Measurements from ENCODE around the gene SLC25A5.
A peak's percentile ranks its signal among the peaks of the same experiment; 100 is the strongest.

DNA sequence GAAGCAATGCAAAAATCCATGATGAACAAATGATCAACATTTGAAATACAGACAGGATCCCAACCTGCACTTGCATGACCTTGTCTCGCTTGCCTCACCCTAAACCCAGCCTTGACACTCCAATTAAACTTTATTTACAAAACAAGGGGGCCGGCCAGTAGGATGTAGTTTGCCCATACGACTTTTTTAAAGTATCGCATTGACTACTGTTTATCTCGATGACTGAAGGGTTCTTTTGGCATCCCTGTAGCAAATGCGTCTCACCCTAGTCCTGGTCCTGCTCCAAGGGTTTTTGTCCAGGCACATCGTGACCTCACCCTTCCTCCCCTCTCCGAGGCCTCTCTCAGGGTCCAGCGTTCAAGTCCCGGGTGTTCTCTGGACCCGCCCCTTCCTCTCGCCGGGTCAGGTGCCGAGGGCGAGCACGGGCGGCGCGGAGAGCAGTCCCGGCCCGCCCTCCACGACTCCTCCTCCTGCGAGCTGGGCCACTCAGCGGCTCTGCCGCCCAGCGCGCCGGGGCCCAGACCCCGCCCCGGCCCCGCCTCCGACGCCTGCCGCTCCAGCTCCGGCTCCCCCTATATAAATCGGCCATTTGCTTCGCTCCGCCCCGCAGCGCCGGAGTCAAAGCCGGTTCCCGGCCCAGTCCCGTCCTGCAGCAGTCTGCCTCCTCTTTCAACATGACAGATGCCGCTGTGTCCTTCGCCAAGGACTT, at the start of gene SLC25A5:
- TF ChIP-seq, protein P1, sequence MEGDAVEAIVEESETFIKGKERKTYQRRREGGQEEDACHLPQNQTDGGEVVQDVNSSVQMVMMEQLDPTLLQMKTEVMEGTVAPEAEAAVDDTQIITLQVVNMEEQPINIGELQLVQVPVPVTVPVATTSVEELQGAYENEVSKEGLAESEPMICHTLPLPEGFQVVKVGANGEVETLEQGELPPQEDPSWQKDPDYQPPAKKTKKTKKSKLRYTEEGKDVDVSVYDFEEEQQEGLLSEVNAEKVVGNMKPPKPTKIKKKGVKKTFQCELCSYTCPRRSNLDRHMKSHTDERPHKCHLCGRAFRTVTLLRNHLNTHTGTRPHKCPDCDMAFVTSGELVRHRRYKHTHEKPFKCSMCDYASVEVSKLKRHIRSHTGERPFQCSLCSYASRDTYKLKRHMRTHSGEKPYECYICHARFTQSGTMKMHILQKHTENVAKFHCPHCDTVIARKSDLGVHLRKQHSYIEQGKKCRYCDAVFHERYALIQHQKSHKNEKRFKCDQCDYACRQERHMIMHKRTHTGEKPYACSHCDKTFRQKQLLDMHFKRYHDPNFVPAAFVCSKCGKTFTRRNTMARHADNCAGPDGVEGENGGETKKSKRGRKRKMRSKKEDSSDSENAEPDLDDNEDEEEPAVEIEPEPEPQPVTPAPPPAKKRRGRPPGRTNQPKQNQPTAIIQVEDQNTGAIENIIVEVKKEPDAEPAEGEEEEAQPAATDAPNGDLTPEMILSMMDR (conservative IDR thresholded peaks at IDR 0.05; ENCODE audit: low read depth in 2 of 2), result no peak
- no peak for TF ChIP-seq ZNF114 (CRISPR knock-in tag; IDR thresholded peaks at IDR 0.05)
- TF ChIP-seq EZH2 (IDR thresholded peaks at IDR 0.05; ENCODE audit: low read depth, unreplicated experiment), result no peak
- TF ChIP-seq, protein P2, sequence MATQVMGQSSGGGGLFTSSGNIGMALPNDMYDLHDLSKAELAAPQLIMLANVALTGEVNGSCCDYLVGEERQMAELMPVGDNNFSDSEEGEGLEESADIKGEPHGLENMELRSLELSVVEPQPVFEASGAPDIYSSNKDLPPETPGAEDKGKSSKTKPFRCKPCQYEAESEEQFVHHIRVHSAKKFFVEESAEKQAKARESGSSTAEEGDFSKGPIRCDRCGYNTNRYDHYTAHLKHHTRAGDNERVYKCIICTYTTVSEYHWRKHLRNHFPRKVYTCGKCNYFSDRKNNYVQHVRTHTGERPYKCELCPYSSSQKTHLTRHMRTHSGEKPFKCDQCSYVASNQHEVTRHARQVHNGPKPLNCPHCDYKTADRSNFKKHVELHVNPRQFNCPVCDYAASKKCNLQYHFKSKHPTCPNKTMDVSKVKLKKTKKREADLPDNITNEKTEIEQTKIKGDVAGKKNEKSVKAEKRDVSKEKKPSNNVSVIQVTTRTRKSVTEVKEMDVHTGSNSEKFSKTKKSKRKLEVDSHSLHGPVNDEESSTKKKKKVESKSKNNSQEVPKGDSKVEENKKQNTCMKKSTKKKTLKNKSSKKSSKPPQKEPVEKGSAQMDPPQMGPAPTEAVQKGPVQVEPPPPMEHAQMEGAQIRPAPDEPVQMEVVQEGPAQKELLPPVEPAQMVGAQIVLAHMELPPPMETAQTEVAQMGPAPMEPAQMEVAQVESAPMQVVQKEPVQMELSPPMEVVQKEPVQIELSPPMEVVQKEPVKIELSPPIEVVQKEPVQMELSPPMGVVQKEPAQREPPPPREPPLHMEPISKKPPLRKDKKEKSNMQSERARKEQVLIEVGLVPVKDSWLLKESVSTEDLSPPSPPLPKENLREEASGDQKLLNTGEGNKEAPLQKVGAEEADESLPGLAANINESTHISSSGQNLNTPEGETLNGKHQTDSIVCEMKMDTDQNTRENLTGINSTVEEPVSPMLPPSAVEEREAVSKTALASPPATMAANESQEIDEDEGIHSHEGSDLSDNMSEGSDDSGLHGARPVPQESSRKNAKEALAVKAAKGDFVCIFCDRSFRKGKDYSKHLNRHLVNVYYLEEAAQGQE (IDR thresholded peaks at IDR 0.05; ENCODE audit: unreplicated experiment), result no peak
- no peak for TF ChIP-seq EZH2phosphoT487 (IDR thresholded peaks at IDR 0.05; ENCODE audit: unreplicated experiment)
- TF ChIP-seq POLR2AphosphoS5 (IDR thresholded peaks at IDR 0.05; ENCODE audit: low read depth), result peak; percentile 86
- no peak for TF ChIP-seq CREB1 (CRISPR knock-in tag; IDR thresholded peaks at IDR 0.05; ENCODE audit: low read depth)
- TF ChIP-seq JUNB (IDR thresholded peaks at IDR 0.05; ENCODE audit: unreplicated experiment), result no peak
- TF ChIP-seq, protein P3, sequence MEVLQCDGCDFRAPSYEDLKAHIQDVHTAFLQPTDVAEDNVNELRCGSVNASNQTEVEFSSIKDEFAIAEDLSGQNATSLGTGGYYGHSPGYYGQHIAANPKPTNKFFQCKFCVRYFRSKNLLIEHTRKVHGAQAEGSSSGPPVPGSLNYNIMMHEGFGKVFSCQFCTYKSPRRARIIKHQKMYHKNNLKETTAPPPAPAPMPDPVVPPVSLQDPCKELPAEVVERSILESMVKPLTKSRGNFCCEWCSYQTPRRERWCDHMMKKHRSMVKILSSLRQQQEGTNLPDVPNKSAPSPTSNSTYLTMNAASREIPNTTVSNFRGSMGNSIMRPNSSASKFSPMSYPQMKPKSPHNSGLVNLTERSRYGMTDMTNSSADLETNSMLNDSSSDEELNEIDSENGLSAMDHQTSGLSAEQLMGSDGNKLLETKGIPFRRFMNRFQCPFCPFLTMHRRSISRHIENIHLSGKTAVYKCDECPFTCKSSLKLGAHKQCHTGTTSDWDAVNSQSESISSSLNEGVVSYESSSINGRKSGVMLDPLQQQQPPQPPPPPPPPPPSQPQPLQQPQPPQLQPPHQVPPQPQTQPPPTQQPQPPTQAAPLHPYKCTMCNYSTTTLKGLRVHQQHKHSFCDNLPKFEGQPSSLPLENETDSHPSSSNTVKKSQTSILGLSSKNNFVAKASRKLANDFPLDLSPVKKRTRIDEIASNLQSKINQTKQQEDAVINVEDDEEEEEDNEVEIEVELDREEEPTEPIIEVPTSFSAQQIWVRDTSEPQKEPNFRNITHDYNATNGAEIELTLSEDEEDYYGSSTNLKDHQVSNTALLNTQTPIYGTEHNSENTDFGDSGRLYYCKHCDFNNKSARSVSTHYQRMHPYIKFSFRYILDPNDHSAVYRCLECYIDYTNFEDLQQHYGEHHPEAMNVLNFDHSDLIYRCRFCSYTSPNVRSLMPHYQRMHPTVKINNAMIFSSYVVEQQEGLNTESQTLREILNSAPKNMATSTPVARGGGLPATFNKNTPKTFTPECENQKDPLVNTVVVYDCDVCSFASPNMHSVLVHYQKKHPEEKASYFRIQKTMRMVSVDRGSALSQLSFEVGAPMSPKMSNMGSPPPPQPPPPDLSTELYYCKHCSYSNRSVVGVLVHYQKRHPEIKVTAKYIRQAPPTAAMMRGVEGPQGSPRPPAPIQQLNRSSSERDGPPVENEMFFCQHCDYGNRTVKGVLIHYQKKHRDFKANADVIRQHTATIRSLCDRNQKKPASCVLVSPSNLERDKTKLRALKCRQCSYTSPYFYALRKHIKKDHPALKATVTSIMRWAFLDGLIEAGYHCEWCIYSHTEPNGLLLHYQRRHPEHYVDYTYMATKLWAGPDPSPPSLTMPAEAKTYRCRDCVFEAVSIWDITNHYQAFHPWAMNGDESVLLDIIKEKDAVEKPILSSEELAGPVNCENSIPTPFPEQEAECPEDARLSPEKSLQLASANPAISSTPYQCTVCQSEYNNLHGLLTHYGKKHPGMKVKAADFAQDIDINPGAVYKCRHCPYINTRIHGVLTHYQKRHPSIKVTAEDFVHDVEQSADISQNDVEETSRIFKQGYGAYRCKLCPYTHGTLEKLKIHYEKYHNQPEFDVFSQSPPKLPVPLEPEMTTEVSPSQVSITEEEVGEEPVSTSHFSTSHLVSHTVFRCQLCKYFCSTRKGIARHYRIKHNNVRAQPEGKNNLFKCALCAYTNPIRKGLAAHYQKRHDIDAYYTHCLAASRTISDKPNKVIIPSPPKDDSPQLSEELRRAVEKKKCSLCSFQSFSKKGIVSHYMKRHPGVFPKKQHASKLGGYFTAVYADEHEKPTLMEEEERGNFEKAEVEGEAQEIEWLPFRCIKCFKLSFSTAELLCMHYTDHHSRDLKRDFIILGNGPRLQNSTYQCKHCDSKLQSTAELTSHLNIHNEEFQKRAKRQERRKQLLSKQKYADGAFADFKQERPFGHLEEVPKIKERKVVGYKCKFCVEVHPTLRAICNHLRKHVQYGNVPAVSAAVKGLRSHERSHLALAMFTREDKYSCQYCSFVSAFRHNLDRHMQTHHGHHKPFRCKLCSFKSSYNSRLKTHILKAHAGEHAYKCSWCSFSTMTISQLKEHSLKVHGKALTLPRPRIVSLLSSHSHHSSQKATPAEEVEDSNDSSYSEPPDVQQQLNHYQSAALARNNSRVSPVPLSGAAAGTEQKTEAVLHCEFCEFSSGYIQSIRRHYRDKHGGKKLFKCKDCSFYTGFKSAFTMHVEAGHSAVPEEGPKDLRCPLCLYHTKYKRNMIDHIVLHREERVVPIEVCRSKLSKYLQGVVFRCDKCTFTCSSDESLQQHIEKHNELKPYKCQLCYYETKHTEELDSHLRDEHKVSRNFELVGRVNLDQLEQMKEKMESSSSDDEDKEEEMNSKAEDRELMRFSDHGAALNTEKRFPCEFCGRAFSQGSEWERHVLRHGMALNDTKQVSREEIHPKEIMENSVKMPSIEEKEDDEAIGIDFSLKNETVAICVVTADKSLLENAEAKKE (CRISPR knock-in tag; IDR thresholded peaks at IDR 0.05), result no peak
- TF ChIP-seq, protein P4, sequence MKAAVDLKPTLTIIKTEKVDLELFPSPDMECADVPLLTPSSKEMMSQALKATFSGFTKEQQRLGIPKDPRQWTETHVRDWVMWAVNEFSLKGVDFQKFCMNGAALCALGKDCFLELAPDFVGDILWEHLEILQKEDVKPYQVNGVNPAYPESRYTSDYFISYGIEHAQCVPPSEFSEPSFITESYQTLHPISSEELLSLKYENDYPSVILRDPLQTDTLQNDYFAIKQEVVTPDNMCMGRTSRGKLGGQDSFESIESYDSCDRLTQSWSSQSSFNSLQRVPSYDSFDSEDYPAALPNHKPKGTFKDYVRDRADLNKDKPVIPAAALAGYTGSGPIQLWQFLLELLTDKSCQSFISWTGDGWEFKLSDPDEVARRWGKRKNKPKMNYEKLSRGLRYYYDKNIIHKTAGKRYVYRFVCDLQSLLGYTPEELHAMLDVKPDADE (IDR thresholded peaks at IDR 0.05), result no peak
- TF ChIP-seq ZNF331 (CRISPR knock-in tag; IDR thresholded peaks at IDR 0.05; ENCODE audit: low read depth), result no peak
